ENCODE results near the gene PLEKHS1.

The PLEKHS1 gene

GRCh38 chr10:113718969-113719822 lies 32.3 kb upstream of the PLEKHS1 start:
- H3K4me1 ChIP-seq (ENCODE audit: insufficient read depth, low read length), result no peaks in the 10 kb centered on the region
- H3K4me3 ChIP-seq (ENCODE audit: low read depth in 1 of 2, low read length in 2 of 2), result no peak overlapping the region

GRCh38 chr10:113720386-113720785 lies 31.1 kb upstream of the PLEKHS1 start:
- H3K36me3 ChIP-seq (ENCODE audit: insufficient read depth, low read length), result peaks cover 44% of the 10 kb centered on the region
- H3K9ac ChIP-seq (ENCODE audit: low read length), result no peak overlapping the region

More at GRCh38 chr10:113718969-113719822, 32.3 kb upstream of the PLEKHS1 start:
- Histone ChIP-seq H3K9me3 (ENCODE audit: low read length) (no peaks in the 10 kb centered on the region), H3K27me3 (ENCODE audit: control insufficient read depth in 1 of 2, insufficient read depth in 2 of 2, low read length in 2 of 2) (no peaks in the 10 kb centered on the region), H3K9ac (ENCODE audit: low read length) (no peak overlapping the region), H3K27ac (ENCODE audit: low read depth, low read length) (no peak overlapping the region), H3K36me3 (ENCODE audit: insufficient read depth, low read length) (peaks cover 35% of the 10 kb centered on the region)

DNA sequence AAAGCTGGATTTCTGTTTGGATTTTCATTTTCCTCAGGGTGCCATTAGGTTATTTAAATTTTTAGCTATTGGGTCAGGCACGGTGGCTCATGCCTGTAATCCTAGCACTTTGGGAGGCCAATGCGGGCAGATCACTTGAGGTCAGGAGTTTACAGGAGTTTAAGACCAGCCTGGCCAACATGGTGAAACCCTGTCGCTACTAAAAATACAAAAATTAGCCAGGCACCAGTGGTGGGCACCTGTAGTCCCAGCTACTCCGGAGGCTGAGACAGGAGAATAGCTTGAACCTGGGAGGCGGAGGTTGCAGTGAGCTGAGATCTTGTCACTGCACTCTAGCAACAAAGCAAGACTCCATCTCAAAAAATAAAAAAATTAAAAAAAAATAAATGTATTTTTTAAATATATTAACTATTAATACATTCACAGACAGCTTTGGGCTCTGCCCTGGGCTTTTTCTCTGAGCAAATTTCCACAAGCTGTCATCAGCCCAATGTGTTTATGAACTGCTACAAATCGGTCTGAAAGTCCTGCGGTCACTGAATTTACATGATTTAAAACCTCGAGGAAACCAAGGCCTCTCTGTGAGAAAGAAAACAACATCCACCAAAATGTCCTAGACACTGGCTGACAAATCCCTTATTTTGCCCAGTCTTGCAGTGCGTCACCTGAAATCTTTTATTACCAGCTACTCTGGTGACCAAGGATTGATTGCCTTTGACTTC lies 19.2 kb upstream of the PLEKHS1 start:
- H3K9me3 ChIP-seq (ENCODE audit: low read length), result no peaks in the 10 kb centered on the region
- H3K4me3 ChIP-seq (ENCODE audit: low read depth in 1 of 2, low read length in 2 of 2), result no peak overlapping the region
- no peak overlapping the region for H3K9ac ChIP-seq (ENCODE audit: low read length)
- peaks cover 26% of the 10 kb centered on the region for H3K36me3 ChIP-seq (ENCODE audit: insufficient read depth, low read length)
- no peak overlapping the region for H3K27ac ChIP-seq (ENCODE audit: low read depth, low read length)
- peaks cover 5% of the 10 kb centered on the region for H3K4me1 ChIP-seq (ENCODE audit: insufficient read depth, low read length)
- no peaks in the 10 kb centered on the region for H3K27me3 ChIP-seq (ENCODE audit: control insufficient read depth in 1 of 2, insufficient read depth in 2 of 2, low read length in 2 of 2)

More at GRCh38 chr10:113720386-113720785, 31.1 kb upstream of the PLEKHS1 start:
- H3K9me3 ChIP-seq (ENCODE audit: low read length), result no peaks in the 10 kb centered on the region
- no peak overlapping the region for H3K27ac ChIP-seq (ENCODE audit: low read depth, low read length)
- H3K4me3 ChIP-seq (ENCODE audit: low read depth in 1 of 2, low read length in 2 of 2), result no peak overlapping the region
- H3K27me3 ChIP-seq (ENCODE audit: control insufficient read depth in 1 of 2, insufficient read depth in 2 of 2, low read length in 2 of 2), result no peaks in the 10 kb centered on the region
- H3K4me1 ChIP-seq (ENCODE audit: insufficient read depth, low read length), result no peaks in the 10 kb centered on the region

DNA sequence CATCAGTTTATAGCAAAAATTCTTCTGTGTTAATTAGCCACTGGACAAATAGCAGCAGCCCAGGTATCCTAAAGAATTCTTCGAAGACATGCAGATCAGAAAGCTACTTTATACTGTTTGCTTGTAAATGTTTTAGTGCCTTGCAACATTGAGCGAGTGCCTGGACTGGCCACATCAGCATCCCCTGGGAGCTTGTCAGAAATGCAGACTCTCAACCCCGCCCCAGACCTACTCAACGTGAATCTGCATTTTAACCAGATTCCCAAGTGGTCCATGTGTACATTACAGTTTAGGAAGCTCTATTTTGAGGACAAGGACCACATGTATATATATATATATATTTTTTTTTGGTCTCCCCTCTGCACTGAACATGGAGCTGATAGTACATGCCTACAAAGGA lies 18.5 kb upstream of the PLEKHS1 start:
- Histone ChIP-seq H3K27me3 (ENCODE audit: control insufficient read depth in 1 of 2, insufficient read depth in 2 of 2, low read length in 2 of 2) (no peaks in the 10 kb centered on the region), H3K36me3 (ENCODE audit: insufficient read depth, low read length) (peaks cover 23% of the 10 kb centered on the region), H3K9ac (ENCODE audit: low read length) (no peak overlapping the region), H3K4me3 (ENCODE audit: low read depth in 1 of 2, low read length in 2 of 2) (no peak overlapping the region), H3K9me3 (ENCODE audit: low read length) (no peaks in the 10 kb centered on the region), H3K27ac (ENCODE audit: low read depth, low read length) (no peak overlapping the region), H3K4me1 (ENCODE audit: insufficient read depth, low read length) (peaks cover 5% of the 10 kb centered on the region)

DNA sequence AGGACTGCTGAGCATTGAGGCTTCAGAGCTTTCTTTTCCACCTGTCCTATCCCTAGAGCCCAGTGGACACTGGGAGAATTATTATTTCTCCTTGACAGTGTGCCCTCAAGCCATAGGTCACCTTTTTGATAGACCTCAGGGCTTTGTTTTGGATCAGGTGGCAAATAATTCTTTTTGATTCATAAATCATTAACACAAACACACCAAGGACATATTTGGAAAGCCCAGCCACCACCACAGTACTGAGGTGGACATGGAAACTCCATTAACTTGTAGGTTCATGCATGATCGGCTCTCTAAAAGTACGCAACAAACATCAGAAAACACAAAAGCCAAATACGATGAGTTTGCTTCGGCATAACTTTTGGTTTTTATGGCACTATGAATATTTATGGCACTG lies 17.8 kb upstream of the PLEKHS1 start:
- Histone ChIP-seq H3K4me3 (ENCODE audit: low read depth in 1 of 2, low read length in 2 of 2) (no peak overlapping the region), H3K9ac (ENCODE audit: low read length) (no peak overlapping the region), H3K27me3 (ENCODE audit: control insufficient read depth in 1 of 2, insufficient read depth in 2 of 2, low read length in 2 of 2) (no peaks in the 10 kb centered on the region), H3K36me3 (ENCODE audit: insufficient read depth, low read length) (peaks cover 16% of the 10 kb centered on the region), H3K4me1 (ENCODE audit: insufficient read depth, low read length) (peaks cover 5% of the 10 kb centered on the region), H3K9me3 (ENCODE audit: low read length) (no peaks in the 10 kb centered on the region), H3K27ac (ENCODE audit: low read depth, low read length) (no peak overlapping the region)

DNA sequence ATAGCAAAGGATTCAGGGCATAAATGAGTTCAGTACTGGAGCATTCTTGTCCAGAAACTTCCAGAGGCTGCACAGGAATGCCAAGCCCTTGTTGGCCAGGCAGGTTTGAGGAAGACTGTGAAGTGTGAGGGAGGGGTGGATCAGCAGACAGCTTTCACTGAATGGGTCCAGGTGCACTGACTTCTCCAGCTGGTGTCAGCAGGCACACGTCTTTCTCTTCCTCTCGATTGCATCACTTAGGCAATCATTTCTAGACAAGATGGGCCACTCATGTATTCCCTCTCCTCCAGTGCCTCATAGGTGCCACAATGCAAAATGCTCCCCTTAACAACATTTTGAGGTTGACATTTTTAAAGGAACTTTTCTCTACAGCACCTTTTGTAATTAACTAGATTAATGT lies 15.6 kb upstream of the PLEKHS1 start:
- Histone ChIP-seq H3K27ac (ENCODE audit: low read depth, low read length) (no peak overlapping the region), H3K9me3 (ENCODE audit: low read length) (no peaks in the 10 kb centered on the region)

DNA sequence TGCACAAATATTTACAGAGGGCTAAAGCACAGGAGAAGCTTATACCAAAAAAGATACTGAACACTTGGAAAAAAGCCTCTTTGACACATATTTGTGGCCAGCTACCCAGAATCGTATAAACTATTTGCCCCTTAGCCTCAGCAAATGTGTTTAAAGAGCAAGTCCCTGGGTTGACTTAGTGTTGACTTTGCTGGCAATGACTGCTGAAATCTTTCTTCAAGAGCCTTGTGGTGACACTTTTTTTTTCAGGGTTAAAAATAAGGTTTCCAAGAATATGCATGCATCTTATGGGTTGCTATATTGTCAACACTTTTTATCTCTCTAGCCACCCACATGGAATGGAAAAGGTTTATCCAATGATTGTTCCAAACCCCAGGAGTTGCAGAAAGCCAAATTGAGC lies 14.9 kb upstream of the PLEKHS1 start:
- Histone ChIP-seq H3K9me3 (ENCODE audit: low read length) (no peaks in the 10 kb centered on the region), H3K9ac (ENCODE audit: low read length) (no peak overlapping the region), H3K4me3 (ENCODE audit: low read depth in 1 of 2, low read length in 2 of 2) (no peak overlapping the region), H3K27ac (ENCODE audit: low read depth, low read length) (no peak overlapping the region), H3K36me3 (ENCODE audit: insufficient read depth, low read length) (no peaks in the 10 kb centered on the region), H3K27me3 (ENCODE audit: control insufficient read depth in 1 of 2, insufficient read depth in 2 of 2, low read length in 2 of 2) (no peaks in the 10 kb centered on the region), H3K4me1 (ENCODE audit: insufficient read depth, low read length) (peaks cover 5% of the 10 kb centered on the region)

More for the DNA sequence above, 15.6 kb upstream of the PLEKHS1 start:
- no peaks in the 10 kb centered on the region for H3K27me3 ChIP-seq (ENCODE audit: control insufficient read depth in 1 of 2, insufficient read depth in 2 of 2, low read length in 2 of 2)
- no peaks in the 10 kb centered on the region for H3K36me3 ChIP-seq (ENCODE audit: insufficient read depth, low read length)
- peaks cover 5% of the 10 kb centered on the region for H3K4me1 ChIP-seq (ENCODE audit: insufficient read depth, low read length)
- no peak overlapping the region for H3K9ac ChIP-seq (ENCODE audit: low read length)
- no peak overlapping the region for H3K4me3 ChIP-seq (ENCODE audit: low read depth in 1 of 2, low read length in 2 of 2)

DNA sequence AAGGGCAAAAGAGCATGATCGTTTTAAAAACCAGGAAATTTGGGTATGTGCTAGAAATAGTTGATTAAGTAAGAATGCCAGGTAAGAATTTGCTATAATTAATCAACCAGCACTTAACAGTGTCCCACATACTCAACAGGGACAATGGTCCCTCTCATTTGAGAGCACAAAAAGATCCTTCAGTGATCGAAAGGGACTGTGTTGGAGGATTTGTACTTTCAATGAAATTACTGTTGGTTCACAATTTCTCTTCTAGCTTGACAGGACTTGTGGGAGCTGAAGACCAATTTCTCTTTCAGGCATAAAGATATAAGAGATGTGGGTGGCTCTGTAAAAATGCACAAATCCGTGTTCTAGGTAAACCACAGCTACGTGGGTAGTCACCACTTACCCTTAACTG lies 12.5 kb upstream of the PLEKHS1 start:
- Histone ChIP-seq H3K9ac (ENCODE audit: low read length) (no peak overlapping the region), H3K36me3 (ENCODE audit: insufficient read depth, low read length) (no peaks in the 10 kb centered on the region), H3K9me3 (ENCODE audit: low read length) (no peaks in the 10 kb centered on the region), H3K27ac (ENCODE audit: low read depth, low read length) (no peak overlapping the region), H3K4me3 (ENCODE audit: low read depth in 1 of 2, low read length in 2 of 2) (no peak overlapping the region), H3K4me1 (ENCODE audit: insufficient read depth, low read length) (peaks cover 5% of the 10 kb centered on the region), H3K27me3 (ENCODE audit: control insufficient read depth in 1 of 2, insufficient read depth in 2 of 2, low read length in 2 of 2) (no peaks in the 10 kb centered on the region)

DNA sequence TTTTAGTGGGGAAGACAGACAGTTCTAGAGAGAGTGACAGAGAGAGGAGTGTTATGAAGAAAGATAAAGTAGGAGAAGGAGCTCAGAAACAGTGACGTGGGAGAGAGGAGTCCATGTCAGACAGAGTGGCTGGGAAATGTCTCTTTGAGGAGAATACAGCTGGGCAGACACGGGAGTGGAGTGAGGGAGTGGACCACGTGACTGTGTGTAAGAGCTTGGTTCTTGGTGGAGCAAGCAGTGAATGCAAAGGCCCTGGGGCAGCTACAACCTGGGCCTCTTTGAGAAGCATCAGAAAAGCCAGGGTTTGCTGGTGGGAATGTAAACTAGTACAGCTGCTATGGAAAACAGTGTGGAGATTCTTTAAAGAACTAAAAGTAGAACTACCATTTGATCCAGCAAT lies 11.9 kb upstream of the PLEKHS1 start:
- Histone ChIP-seq H3K9ac (ENCODE audit: low read length) (no peak overlapping the region), H3K9me3 (ENCODE audit: low read length) (no peaks in the 10 kb centered on the region), H3K4me1 (ENCODE audit: insufficient read depth, low read length) (peaks cover 5% of the 10 kb centered on the region), H3K4me3 (ENCODE audit: low read depth in 1 of 2, low read length in 2 of 2) (no peak overlapping the region), H3K27ac (ENCODE audit: low read depth, low read length) (no peak overlapping the region), H3K27me3 (ENCODE audit: control insufficient read depth in 1 of 2, insufficient read depth in 2 of 2, low read length in 2 of 2) (no peaks in the 10 kb centered on the region), H3K36me3 (ENCODE audit: insufficient read depth, low read length) (no peaks in the 10 kb centered on the region)

DNA sequence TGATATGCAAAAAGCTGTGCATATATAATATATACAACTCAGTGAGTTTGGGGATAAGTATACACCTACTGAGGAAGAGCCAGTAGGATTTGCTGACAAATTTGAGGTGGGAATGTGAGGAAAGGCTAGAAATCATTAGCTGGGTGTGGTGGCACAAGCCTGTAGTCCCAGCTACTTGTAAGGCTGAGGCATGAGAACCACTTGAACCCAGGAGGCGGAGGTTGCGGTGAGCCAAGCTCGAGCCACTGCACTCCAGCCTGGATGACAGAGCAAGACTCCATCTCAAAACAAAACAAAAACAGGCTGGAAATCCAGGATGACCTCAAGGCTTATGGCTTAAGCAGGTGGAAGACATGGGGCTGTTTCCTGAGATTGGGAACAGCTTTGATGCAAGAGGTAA lies 10.6 kb upstream of the PLEKHS1 start:
- Histone ChIP-seq H3K27ac (ENCODE audit: low read depth, low read length) (no peak overlapping the region), H3K4me1 (ENCODE audit: insufficient read depth, low read length) (peaks cover 2% of the 10 kb centered on the region)

DNA sequence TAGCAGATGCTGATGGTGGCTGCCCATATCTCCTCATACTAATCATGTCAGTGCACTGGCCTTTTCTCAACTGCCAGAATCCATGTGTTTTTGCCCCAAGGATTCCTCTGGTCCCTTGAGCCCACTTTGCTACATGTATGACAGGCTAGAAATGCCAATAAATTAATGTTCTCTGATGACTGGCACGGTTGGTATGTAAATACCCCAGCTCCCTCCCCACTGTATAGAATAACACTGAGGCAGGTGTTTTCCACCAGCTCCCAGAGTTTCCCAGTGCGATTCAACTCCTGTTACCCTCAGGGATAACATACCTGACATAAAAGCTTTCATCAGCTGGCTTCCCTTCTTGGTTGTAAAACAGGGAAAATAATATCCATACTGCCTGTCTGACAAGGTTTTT lies 9.0 kb upstream of the PLEKHS1 start:
- no peak overlapping the region for H3K27ac ChIP-seq (ENCODE audit: low read depth, low read length)
- H3K36me3 ChIP-seq (ENCODE audit: insufficient read depth, low read length), result no peaks in the 10 kb centered on the region
- H3K27me3 ChIP-seq (ENCODE audit: control insufficient read depth in 1 of 2, insufficient read depth in 2 of 2, low read length in 2 of 2), result no peaks in the 10 kb centered on the region
- no peaks in the 10 kb centered on the region for H3K4me1 ChIP-seq (ENCODE audit: insufficient read depth, low read length)
- H3K9me3 ChIP-seq (ENCODE audit: low read length), result no peaks in the 10 kb centered on the region
- H3K4me3 ChIP-seq (ENCODE audit: low read depth in 1 of 2, low read length in 2 of 2), result no peak overlapping the region
- H3K9ac ChIP-seq (ENCODE audit: low read length), result no peak overlapping the region

More for the DNA sequence above, 10.6 kb upstream of the PLEKHS1 start:
- no peaks in the 10 kb centered on the region for H3K27me3 ChIP-seq (ENCODE audit: control insufficient read depth in 1 of 2, insufficient read depth in 2 of 2, low read length in 2 of 2)
- H3K9me3 ChIP-seq (ENCODE audit: low read length), result no peaks in the 10 kb centered on the region
- no peak overlapping the region for H3K4me3 ChIP-seq (ENCODE audit: low read depth in 1 of 2, low read length in 2 of 2)
- no peaks in the 10 kb centered on the region for H3K36me3 ChIP-seq (ENCODE audit: insufficient read depth, low read length)
- no peak overlapping the region for H3K9ac ChIP-seq (ENCODE audit: low read length)

Measured in muscle layer of colon (tissue), 2 donors.